ENCODE measurements around the gene ACAP1. TPM values are rescaled to one million over a fixed set of nuclear protein-coding genes. Genes with fewer than 3 reads are reported as not detected.

The ACAP1 gene
- total RNA-seq, 5 donors from 2014 or later (not counting 1 experiment from before 2014, with no cell fraction given) = 531 to 781 (median 649) TPM

- Histone ChIP-seq H3K27ac (ENCODE audit: low read length) (peak within 1 kb of the TSS; percentile 88), H3K9me3 (no peaks in the 10 kb centered on the region), H3K36me3 (ENCODE audit: control insufficient read depth in 2 of 2, extremely low read depth in 1 of 2, insufficient read depth in 1 of 2, low read length in 1 of 2) (peaks cover 14 to 72% of the 10 kb centered on the region in 2 donors), H3K4me1 (ENCODE audit: control insufficient read depth in 1 of 2, extremely low read depth in 1 of 2, insufficient read depth in 2 of 2, low read length in 2 of 2) (peaks cover 12 to 56% of the 10 kb centered on the region in 2 experiments), H3K4me3 (ENCODE audit: control insufficient read depth in 1 of 2, extremely low read depth in 1 of 2, low read length in 1 of 2) (peak within 1 kb of the TSS; percentile 78 to 79), H3K27me3 (replicated peaks in 1 of 2; ENCODE audit: control insufficient read depth in 2 of 2, extremely low read depth in 1 of 2, insufficient read depth in 2 of 2, low read length in 1 of 2) (no peaks in the 10 kb centered on the region)
- Mint-ChIP-seq H3K36me3 (peaks cover 46% of the 10 kb centered on the region), H3K27ac (peak within 1 kb of the TSS; percentile 91 to 93), H3K4me3 (peak within 1 kb of the TSS; percentile 80 to 93 (median 80)), H3K27me3 (no peaks in the 10 kb centered on the region), H3K9me3 (no peaks in the 10 kb centered on the region), H3K4me1 (peaks cover 54 to 59% (median 58%) of the 10 kb centered on the region in 3 donors)
- DNase-seq (peak; percentile 87 to 97 (median 94)), ATAC-seq (replicated peaks in 1 of 4) (peak; percentile 85 to 89 (median 88))
- WGBS (ENCODE audit: insufficient coverage) = under 1% methylated on average over 91 of the region's 95 CpGs
- CTCF ChIA-PET = interaction anchor here in 1 of 2 donors (1.9 kb wide), 1 partner anchor 15 kb away, joined by 8 read pairs; the partner anchor contains the start of gene NEURL4
- POLR2A ChIA-PET = interaction anchor here (0.6 kb wide), 3 partner anchors 57 to 96 kb away, joined by 3 to 7 read pairs (median 3); partner anchors contain the start of gene TMEM256 (in 1 of the 2)
Measured at GRCh38 chr17:7314719-7315569, 21.4 kb upstream of the ACAP1 start, which contains the start of gene GPS2. Gene GPS2 (minus strand): TSS chr17:7315360. CDS start chr17:7315052, 308 bp downstream.

GRCh38 chr17:7315570-7316235 lies 20.6 kb upstream of the ACAP1 start:
- no peaks in the 10 kb centered on the region for H3K9me3 Mint-ChIP-seq
- peaks cover 38% of the 10 kb centered on the region for H3K36me3 Mint-ChIP-seq
- no peaks in the 10 kb centered on the region for H3K27me3 Mint-ChIP-seq
- Histone ChIP-seq H3K4me1 (ENCODE audit: control insufficient read depth in 1 of 2, extremely low read depth in 1 of 2, insufficient read depth in 2 of 2, low read length in 2 of 2) (peaks cover 10 to 49% of the 10 kb centered on the region in 2 experiments), H3K27ac (ENCODE audit: low read length) (peak overlapping the region; percentile 88), H3K27me3 (replicated peaks in 1 of 2; ENCODE audit: control insufficient read depth in 2 of 2, extremely low read depth in 1 of 2, insufficient read depth in 2 of 2, low read length in 1 of 2) (no peaks in the 10 kb centered on the region), H3K4me3 (ENCODE audit: control insufficient read depth in 1 of 2, extremely low read depth in 1 of 2, low read length in 1 of 2) (peak overlapping the region; percentile 70 to 78), H3K9me3 (no peaks in the 10 kb centered on the region), H3K36me3 (ENCODE audit: control insufficient read depth in 2 of 2, extremely low read depth in 1 of 2, insufficient read depth in 1 of 2, low read length in 1 of 2) (peaks cover 17 to 71% of the 10 kb centered on the region in 2 donors)
- ChIA-PET CTCF (interaction anchor here in 1 of 2 donors (0.6 to 1.9 kb wide), 2 partner anchors 14 to 72 kb away, joined by 3 to 8 read pairs; partner anchors contain the start of gene NEURL4), POLR2A (interaction anchor here in 1 of 2 donors (0.6 kb wide), 2 partner anchors 88 to 111 kb away, joined by 3 to 4 read pairs; partner anchors contain the start of gene TMEM256)
- peaks cover 46 to 51% (median 51%) of the 10 kb centered on the region in 3 donors for H3K4me1 Mint-ChIP-seq
- H3K27ac Mint-ChIP-seq = peak overlapping the region; percentile 91 to 93
- no peak for DNase-seq
- 54% methylated on average over 19 of the region's 30 CpGs for WGBS (ENCODE audit: insufficient coverage)
- H3K4me3 Mint-ChIP-seq = peak overlapping the region; percentile 80 to 93 (median 80)
- peak in 1 of 4 experiments; percentile 35 for ATAC-seq (replicated peaks in 1 of 4)

GRCh38 chr17:7317161-7317803 lies 19.0 kb upstream of the ACAP1 start:
- Mint-ChIP-seq H3K27me3 (no peaks in the 10 kb centered on the region), H3K4me1 (peaks cover 34 to 36% (median 35%) of the 10 kb centered on the region in 3 donors), H3K4me3 (peak overlapping the region in 2 of 3 donors; percentile 12 to 64), H3K27ac (peak overlapping the region in 1 of 2 donors; percentile 79), H3K36me3 (peaks cover 37% of the 10 kb centered on the region), H3K9me3 (no peaks in the 10 kb centered on the region)
- ATAC-seq (replicated peaks in 1 of 4) = no peak
- ChIA-PET POLR2A (no interaction called here), CTCF (interaction anchor here in 1 of 2 donors (0.5 to 0.6 kb wide), 2 partner anchors 8 to 46 kb away, joined by 3 read pairs; no protein-coding TSS in a partner anchor)
- peaks cover 28 to 72% of the 10 kb centered on the region in 2 donors for H3K36me3 ChIP-seq (ENCODE audit: control insufficient read depth in 2 of 2, extremely low read depth in 1 of 2, insufficient read depth in 1 of 2, low read length in 1 of 2)
- H3K4me1 ChIP-seq (ENCODE audit: control insufficient read depth in 1 of 2, extremely low read depth in 1 of 2, insufficient read depth in 2 of 2, low read length in 2 of 2) = peaks cover 10 to 36% of the 10 kb centered on the region in 2 experiments
- H3K27ac ChIP-seq (ENCODE audit: low read length) = no peak overlapping the region
- no peak for DNase-seq
- no peaks in the 10 kb centered on the region for H3K27me3 ChIP-seq (replicated peaks in 1 of 2; ENCODE audit: control insufficient read depth in 2 of 2, extremely low read depth in 1 of 2, insufficient read depth in 2 of 2, low read length in 1 of 2)
- no peaks in the 10 kb centered on the region for H3K9me3 ChIP-seq
- WGBS (ENCODE audit: insufficient coverage) = 93% methylated on average over 8 of the region's 16 CpGs
- no peak overlapping the region for H3K4me3 ChIP-seq (ENCODE audit: control insufficient read depth in 1 of 2, extremely low read depth in 1 of 2, low read length in 1 of 2)

GRCh38 chr17:7318121-7318860 lies 18.0 kb upstream of the ACAP1 start:
- H3K4me3 Mint-ChIP-seq = no peak overlapping the region
- DNase-seq (no peak), ATAC-seq (replicated peaks in 1 of 4) (no peak)
- no peaks in the 10 kb centered on the region for H3K9me3 Mint-ChIP-seq
- WGBS (ENCODE audit: insufficient coverage) = 97% methylated on average over 12 of the region's 13 CpGs
- Histone ChIP-seq H3K9me3 (no peaks in the 10 kb centered on the region), H3K27ac (ENCODE audit: low read length) (no peak overlapping the region), H3K4me1 (ENCODE audit: control insufficient read depth in 1 of 2, extremely low read depth in 1 of 2, insufficient read depth in 2 of 2, low read length in 2 of 2) (peaks cover 10 to 26% of the 10 kb centered on the region in 2 experiments), H3K4me3 (ENCODE audit: control insufficient read depth in 1 of 2, extremely low read depth in 1 of 2, low read length in 1 of 2) (no peak overlapping the region), H3K27me3 (replicated peaks in 1 of 2; ENCODE audit: control insufficient read depth in 2 of 2, extremely low read depth in 1 of 2, insufficient read depth in 2 of 2, low read length in 1 of 2) (no peaks in the 10 kb centered on the region), H3K36me3 (ENCODE audit: control insufficient read depth in 2 of 2, extremely low read depth in 1 of 2, insufficient read depth in 1 of 2, low read length in 1 of 2) (peaks cover 34 to 72% of the 10 kb centered on the region in 2 donors)
- H3K27ac Mint-ChIP-seq = no peak overlapping the region
- no peaks in the 10 kb centered on the region for H3K27me3 Mint-ChIP-seq
- CTCF ChIA-PET = interaction anchor here in 1 of 2 donors (0.5 to 0.6 kb wide), 2 partner anchors 9 to 45 kb away, joined by 3 read pairs; no protein-coding TSS in a partner anchor
- peaks cover 24 to 26% (median 25%) of the 10 kb centered on the region in 3 donors for H3K4me1 Mint-ChIP-seq
- peaks cover 31% of the 10 kb centered on the region for H3K36me3 Mint-ChIP-seq
- POLR2A ChIA-PET = no interaction called here

- CTCF ChIA-PET = interaction anchor here in 1 of 2 donors (0.7 kb wide), 1 partner anchor 123 kb away, joined by 3 read pairs; the partner anchor contains the start of gene CHRNB1
- peaks cover 40 to 81% of the 10 kb centered on the region in 2 donors for H3K36me3 ChIP-seq (ENCODE audit: control insufficient read depth in 2 of 2, extremely low read depth in 1 of 2, insufficient read depth in 1 of 2, low read length in 1 of 2)
- peaks cover 2 to 8% (median 6%) of the 10 kb centered on the region in 3 donors for H3K4me1 Mint-ChIP-seq
Measured at GRCh38 chr17:7321466-7321865, 14.9 kb upstream of the ACAP1 start.

More at GRCh38 chr17:7321466-7321865, 14.9 kb upstream of the ACAP1 start:
- POLR2A ChIA-PET = interaction anchor here in 1 of 2 donors (0.6 kb wide), 1 partner anchor 16 kb away, joined by 3 read pairs; no protein-coding TSS in a partner anchor
- Mint-ChIP-seq H3K27ac (no peak overlapping the region), H3K36me3 (peaks cover 30% of the 10 kb centered on the region), H3K4me3 (no peak overlapping the region), H3K9me3 (no peaks in the 10 kb centered on the region), H3K27me3 (no peaks in the 10 kb centered on the region)
- ATAC-seq (replicated peaks in 1 of 4) (no peak), DNase-seq (no peak)
- peaks cover 0 to 9% of the 10 kb centered on the region in 2 experiments for H3K4me1 ChIP-seq (ENCODE audit: control insufficient read depth in 1 of 2, extremely low read depth in 1 of 2, insufficient read depth in 2 of 2, low read length in 2 of 2)
- H3K27ac ChIP-seq (ENCODE audit: low read length) = no peak overlapping the region
- 96% methylated on average over 14 of the region's 15 CpGs for WGBS (ENCODE audit: insufficient coverage)
- H3K9me3 ChIP-seq = no peaks in the 10 kb centered on the region
- H3K4me3 ChIP-seq (ENCODE audit: control insufficient read depth in 1 of 2, extremely low read depth in 1 of 2, low read length in 1 of 2) = no peak overlapping the region
- H3K27me3 ChIP-seq (replicated peaks in 1 of 2; ENCODE audit: control insufficient read depth in 2 of 2, extremely low read depth in 1 of 2, insufficient read depth in 2 of 2, low read length in 1 of 2) = no peaks in the 10 kb centered on the region

Measured in T-cell (primary cell).